Neural cell (in vitro differentiated cells): ENCODE measurements around the gene MYBPC2.

Experiments
- CTCF ChIP-seq: fragments of 450-650 bp; IDR thresholded peaks from 2 replicates; pipeline ENCODE4 v1.5.1; 2014; ENCODE audit warnings: antibody characterized with exemption, mild to moderate bottlenecking, moderate library complexity; ENCODE audit not compliant: poor library complexity, severe bottlenecking
- EZH2 ChIP-seq: fragments of 200-600, 300-800 bp; shearing (Covaris generic), sonication (generic); IDR thresholded peaks from 2 replicates; pipeline ENCODE4 v1.6.1; 2014; ENCODE audit warnings: antibody characterized with exemption, low read length, borderline replicate concordance, mild to moderate bottlenecking; ENCODE audit not compliant: insufficient read depth, poor library complexity, severe bottlenecking
- MXI1 ChIP-seq: fragments of 450-650 bp; conservative IDR thresholded peaks from 2 replicates; pipeline ENCODE4 v1.6.1; 2014; ENCODE audit warnings: antibody characterized with exemption, mild to moderate bottlenecking; ENCODE audit not compliant: poor library complexity, severe bottlenecking
- REST ChIP-seq: IDR thresholded peaks from 2 replicates; pipeline ENCODE4 v1.6.1; 2012; ENCODE audit warnings: borderline replicate concordance

GRCh38 chr19:50495020-50495531 is 62.4 kb downstream of the MYBPC2 start:
- TF ChIP-seq CTCF = no peak
- TF ChIP-seq MXI1 = no peak
- TF ChIP-seq EZH2 = no peak
- TF ChIP-seq REST = no peak
